MCF 10A (cell line): ENCODE measurements around the gene SOX13. TPM values are rescaled to one million over a fixed set of nuclear protein-coding genes. Genes with fewer than 3 reads are reported as not detected.

Experiments
- BruUV-seq: library from RNA; stranded (reverse); fragments of 400-500 nt; replicated peaks from 2 replicates; lab custom pipeline; 2021; lab: Mats Ljungman, UMichigan
- CTCF ChIA-PET: fragments of 300-600 bp; sonication (Branson Sonifier 250); formaldehyde crosslinking; extraction: SDS; loops from one replicate; lab custom pipeline; 2021; ENCODE audit warnings: antibody characterized with exemption, inconsistent platforms; lab: Yijun Ruan, JAX
- POLR2A ChIA-PET: fragments of 300-600, 350-650 bp; sonication (Branson Sonifier 250); formaldehyde crosslinking; extraction: SDS; loops from one replicate; lab custom pipeline; 2020; ENCODE audit warnings: antibody characterized with exemption, inconsistent platforms; lab: Yijun Ruan, JAX
- DNase-seq: peaks from one replicate; pipeline ENCODE4 v3.0.0-alpha.2; 2018; ENCODE audit not compliant: unreplicated experiment
- H3K27ac Mint-ChIP-seq: one replicate; pipeline ENCODE4 v1.8.0; 2022; ENCODE audit warnings: mild to moderate bottlenecking, low read depth, mixed read lengths; ENCODE audit not compliant: unreplicated experiment
- H3K27me3 Mint-ChIP-seq: one replicate; pipeline ENCODE4 v1.8.0; 2022; ENCODE audit warnings: mixed read lengths; ENCODE audit not compliant: insufficient read depth, unreplicated experiment
- H3K36me3 Mint-ChIP-seq: one replicate; pipeline ENCODE4 v1.8.0; 2022; ENCODE audit warnings: mild to moderate bottlenecking, moderate library complexity, mixed read lengths; ENCODE audit not compliant: insufficient read depth, unreplicated experiment
- H3K4me1 Mint-ChIP-seq: one replicate; pipeline ENCODE4 v1.8.0; 2022; ENCODE audit warnings: mixed read lengths; ENCODE audit not compliant: insufficient read depth, unreplicated experiment
- H3K4me3 Mint-ChIP-seq: one replicate; pipeline ENCODE4 v1.8.0; 2022; ENCODE audit warnings: mild to moderate bottlenecking, moderate library complexity, mixed read lengths; ENCODE audit not compliant: unreplicated experiment
- H3K9me3 Mint-ChIP-seq: one replicate; pipeline ENCODE4 v1.8.0; 2022; ENCODE audit warnings: mixed read lengths; ENCODE audit not compliant: unreplicated experiment
- CTCF ChIP-seq: fragments of 200-600 bp; IDR thresholded peaks from one replicate; pipeline ENCODE4 v1.8.0; 2022; ENCODE audit warnings: antibody characterized with exemption, mild to moderate bottlenecking; ENCODE audit not compliant: unreplicated experiment
- intact Hi-C: fragments of 100-400 bp; cut with micrococcal nuclease; formaldehyde crosslinking; loops from 2 replicates; pipeline ENCODE4 v1.14.1; 2022
- total RNA-seq: library from RNA; stranded (reverse); gene quantifications from 2 replicates; pipeline ENCODE4 v1.2.3, GENCODE V29; 2022

SOX13 gene
- total RNA-seq, 1 experiment from 2014 or later, result 32.8 TPM

DNA sequence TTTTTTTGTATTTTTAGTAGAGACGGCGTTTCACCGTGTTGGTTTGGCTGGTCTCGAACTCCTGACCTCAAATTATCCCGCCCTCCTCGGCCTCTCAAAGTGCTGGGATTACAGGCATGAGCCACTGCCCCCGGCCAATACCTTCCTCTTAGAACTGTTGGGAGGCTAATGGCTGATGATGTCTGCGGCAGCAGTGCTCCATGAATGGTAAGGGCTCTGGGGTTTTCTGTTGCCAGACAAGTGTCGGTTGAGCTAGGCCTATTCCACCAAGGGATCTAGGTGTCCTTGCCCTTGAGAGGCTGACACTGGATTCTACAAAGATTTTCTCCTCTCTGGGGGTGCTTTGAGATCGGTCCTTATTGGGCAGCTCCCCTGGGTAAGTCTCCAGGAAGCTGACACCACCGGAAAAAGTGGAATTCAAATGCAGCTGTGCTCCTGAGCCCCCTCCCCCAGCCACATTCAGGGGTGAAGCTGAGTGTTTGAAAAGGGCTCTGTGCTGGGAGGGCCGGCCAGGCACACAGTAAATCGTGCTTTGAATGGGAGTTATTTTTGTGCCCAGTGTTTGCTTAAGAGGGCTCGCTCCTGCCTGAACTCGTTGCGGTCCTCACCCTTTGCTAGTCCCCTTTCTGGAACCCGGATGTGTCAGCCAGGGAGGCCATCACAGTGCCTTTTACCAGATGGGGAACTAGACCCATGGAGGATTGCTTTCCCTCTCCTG is 5.2 kb downstream of the SOX13 start:
- ChIA-PET POLR2A (interaction anchor here (0.6 to 1.5 kb wide), 2 partner anchors 215 to 218 kb away, joined by 3 to 4 read pairs; no protein-coding TSS in a partner anchor), CTCF (interaction anchor here (0.5 to 4.3 kb wide), 9 partner anchors 9 to 1999 kb away, joined by 3 to 35 read pairs (median 3); no protein-coding TSS in a partner anchor)
- no TSS peak for BruUV-seq
- TF ChIP-seq CTCF, result no peak
- no peaks in the 10 kb centered on the region for H3K9me3 Mint-ChIP-seq
- peak; percentile 62 for DNase-seq
- intact Hi-C loops, result no loop called here
- peak overlapping the region; percentile 14 for H3K27ac Mint-ChIP-seq
- H3K27me3 Mint-ChIP-seq, result no peaks in the 10 kb centered on the region
- H3K4me1 Mint-ChIP-seq, result peaks cover 38% of the 10 kb centered on the region
- H3K36me3 Mint-ChIP-seq, result no peaks in the 10 kb centered on the region
- no peak overlapping the region for H3K4me3 Mint-ChIP-seq

DNA sequence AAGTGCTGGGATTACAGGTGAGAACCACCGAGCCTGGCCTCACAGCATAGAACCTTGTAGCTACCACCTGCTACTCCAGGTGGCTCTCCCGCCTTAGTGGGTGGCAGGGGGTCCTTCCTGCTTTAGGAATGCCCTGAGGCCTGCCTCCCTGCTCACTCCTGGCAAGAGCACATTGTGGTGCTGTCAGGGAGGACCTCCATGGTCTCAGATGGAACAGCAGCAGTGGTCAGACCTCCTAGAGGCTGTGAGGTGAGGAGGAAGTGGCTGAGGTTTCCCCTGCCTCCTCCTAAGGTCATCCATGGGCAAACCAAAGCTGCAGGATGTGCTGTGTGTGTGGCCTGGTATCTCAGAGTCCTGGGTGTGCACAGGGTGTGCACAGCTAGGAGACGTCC is 6.7 kb downstream of the SOX13 start:
- CTCF ChIA-PET, result interaction anchor here (0.6 to 4.3 kb wide), 5 partner anchors 46 to 209 kb away, joined by 4 to 35 read pairs (median 6); no protein-coding TSS in a partner anchor
- no peaks in the 10 kb centered on the region for H3K36me3 Mint-ChIP-seq
- no peak for DNase-seq
- no peaks in the 10 kb centered on the region for H3K27me3 Mint-ChIP-seq
- H3K27ac Mint-ChIP-seq, result peak overlapping the region; percentile 4
- POLR2A ChIA-PET, result interaction anchor here (1.0 to 1.6 kb wide), 5 partner anchors 49 to 219 kb away, joined by 4 to 6 read pairs (median 5); no protein-coding TSS in a partner anchor
- peak overlapping the region; percentile 19 for H3K4me3 Mint-ChIP-seq
- peaks cover 47% of the 10 kb centered on the region for H3K4me1 Mint-ChIP-seq
- no peak for TF ChIP-seq CTCF
- BruUV-seq, result no TSS peak
- intact Hi-C loops, result no loop called here
- no peaks in the 10 kb centered on the region for H3K9me3 Mint-ChIP-seq

- ChIA-PET CTCF (interaction anchor here (0.6 to 4.3 kb wide), 10 partner anchors 32 to 1058 kb away, joined by 3 to 35 read pairs (median 4); no protein-coding TSS in a partner anchor), POLR2A (interaction anchor here (0.7 to 1.6 kb wide), 7 partner anchors 22 to 220 kb away, joined by 3 to 6 read pairs (median 4); no protein-coding TSS in a partner anchor)
- peak; percentile 99 for DNase-seq
- Mint-ChIP-seq H3K4me1 (peaks cover 51% of the 10 kb centered on the region), H3K4me3 (peak overlapping the region; percentile 19), H3K27ac (peak overlapping the region; percentile 4), H3K27me3 (no peaks in the 10 kb centered on the region), H3K36me3 (no peaks in the 10 kb centered on the region), H3K9me3 (no peaks in the 10 kb centered on the region)
- no peak for TF ChIP-seq CTCF
- no TSS peak for BruUV-seq
- intact Hi-C loops, result no loop called here
Observed at GRCh38 chr1:204080163-204080903, 7.4 kb downstream of the SOX13 start.
